Keratinocyte (primary cell): ENCODE results near the gene TENM4. TPM values are rescaled to one million over a fixed set of nuclear protein-coding genes. Genes with fewer than 3 reads are reported as not detected.

ENCODE experiments used
- DNase-seq: peaks from one replicate; pipeline ENCODE4 v3.0.0-alpha.2; 2011; ENCODE audit warnings: low read depth, missing footprints, low spot score
- FAIRE-seq: peaks from 2 replicates; lab custom pipeline; 2011; peaks lifted over from hg19 to GRCh38; lab: Jason Lieb, UNC
- H2AFZ ChIP-seq: 2 replicates; pipeline ENCODE4 v1.6.0; 2012; ENCODE audit warnings: low read length, control low read depth, inconsistent platforms; ENCODE audit not compliant: control insufficient read depth
- H3K27ac ChIP-seq: 2 replicates; pipeline ENCODE4 v1.5.1; 2011; ENCODE audit warnings: low read length; ENCODE audit not compliant: control insufficient read depth, insufficient read depth
- H3K27me3 ChIP-seq: 3 replicates; pipeline ENCODE4 v1.6.0; 2011; ENCODE audit warnings: low read length; ENCODE audit not compliant: control insufficient read depth, insufficient read depth; ENCODE audit errors: extremely low read depth
- H3K36me3 ChIP-seq, 2 experiments: 2 replicates in 1 of 2; 3 replicates in 1 of 2; pipeline ENCODE4 v1.5.1; 2011; ENCODE audit warnings: low read length in 2 of 2, mild to moderate bottlenecking in 1 of 2; ENCODE audit not compliant: control insufficient read depth in 2 of 2, insufficient read depth in 2 of 2; ENCODE audit errors: extremely low read depth in 1 of 2
- H3K4me1 ChIP-seq: 3 replicates; pipeline ENCODE4 v1.5.1; 2011; ENCODE audit warnings: low read length; ENCODE audit not compliant: control insufficient read depth, insufficient read depth; ENCODE audit errors: extremely low read depth
- H3K4me2 ChIP-seq: 3 replicates; pipeline ENCODE4 v1.6.0; 2011; ENCODE audit warnings: low read depth, low read length; ENCODE audit not compliant: control insufficient read depth, insufficient read depth; ENCODE audit errors: extremely low read depth
- H3K4me3 ChIP-seq, 3 experiments: fragments of 200-600 bp in 1 of 3; sonication (generic) in 1 of 3; 2 replicates in 2 of 3; 3 replicates in 1 of 3; pipeline ENCODE4 v1.5.1; 2011 to 2016; ENCODE audit warnings: low read length in 3 of 3, mild to moderate bottlenecking in 3 of 3, control low read depth in 2 of 3, inconsistent platforms in 1 of 3, low read depth in 1 of 3, mixed read lengths in 1 of 3, mixed run types in 1 of 3, moderate library complexity in 1 of 3; ENCODE audit not compliant: control insufficient read depth in 2 of 3, insufficient read depth in 2 of 3; ENCODE audit errors: extremely low read depth in 1 of 3
- H3K79me2 ChIP-seq: 2 replicates; pipeline ENCODE4 v1.6.0; 2012; ENCODE audit warnings: low read length; ENCODE audit not compliant: control insufficient read depth, insufficient read depth
- H3K9ac ChIP-seq: 3 replicates; pipeline ENCODE4 v1.6.0; 2011; ENCODE audit warnings: low read length; ENCODE audit not compliant: control insufficient read depth, insufficient read depth; ENCODE audit errors: extremely low read depth
- H3K9me1 ChIP-seq: 3 replicates; pipeline ENCODE4 v1.6.0; 2011; ENCODE audit warnings: low read length; ENCODE audit not compliant: control insufficient read depth, insufficient read depth; ENCODE audit errors: extremely low read depth
- H3K9me3 ChIP-seq: 2 replicates; pipeline ENCODE4 v1.5.1; 2012; ENCODE audit warnings: low read depth, low read length; ENCODE audit not compliant: control insufficient read depth
- H4K20me1 ChIP-seq: 3 replicates; pipeline ENCODE4 v1.6.0; 2011; ENCODE audit warnings: low read length; ENCODE audit not compliant: control insufficient read depth, insufficient read depth; ENCODE audit errors: extremely low read depth
- CTCF ChIP-seq, 3 experiments: IDR thresholded peaks in 1 of 3; conservative IDR thresholded peaks in 1 of 3; optimal IDR thresholded peaks in 1 of 3; 2 replicates in 2 of 3; 3 replicates in 1 of 3; pipeline versions ENCODE3 to v1.5.1; 2011; ENCODE audit warnings: low read length in 3 of 3, mild to moderate bottlenecking in 3 of 3, moderate library complexity in 2 of 3, control low read depth in 1 of 3, inconsistent platforms in 1 of 3; ENCODE audit not compliant: insufficient read depth in 2 of 3; ENCODE audit errors: extremely low read depth in 1 of 3
- EZH2 ChIP-seq: IDR thresholded peaks from one replicate; pipeline ENCODE4 v1.6.1; 2012; ENCODE audit warnings: inconsistent platforms, mild to moderate bottlenecking, low read length, moderate library complexity
- dilution Hi-C: fragments of 300-500 bp; cut with MboI; formaldehyde crosslinking; loops from one replicate; pipeline ENCODE4 v1.7.0; 2020; ENCODE audit warnings: low sequenced_read_pairs; ENCODE audit not compliant: extremely low pct_ligation_motif_present
- polyA plus RNA-seq, 5 experiments: library from polyadenylated mRNA; depleted of rRNA in 3 of 5; stranded (reverse) in 3 of 5; stranded (forward) in 1 of 5; unstranded in 1 of 5; fragments of >200 nt; gene quantifications; 1 replicate in 1 of 5; 2 replicates in 3 of 5; 3 replicates in 1 of 5; pipeline versions ENCODE4 v1.2.1 to v1.2.3, GENCODE V29; 2011 to 2012; ENCODE audit warnings: missing spikeins in 2 of 5, low read depth in 1 of 5, low replicate concordance in 1 of 5

TENM4 gene
- polyA plus RNA-seq, 1 donor (not counting 4 experiments of a cell fraction or from before 2014, with no cell fraction given): 3.5 TPM

- no peaks in the 10 kb centered on the region for H4K20me1 ChIP-seq
- no peak overlapping the region for H3K4me3 ChIP-seq
- dilution Hi-C loops: no loop called here
- FAIRE-seq: no peak
- no peaks in the 10 kb centered on the region for H3K27me3 ChIP-seq
- H3K36me3 ChIP-seq: no peaks in the 10 kb centered on the region
- no peaks in the 10 kb centered on the region for H3K79me2 ChIP-seq
- H3K9me3 ChIP-seq: no peaks in the 10 kb centered on the region
- no peak overlapping the region for H3K27ac ChIP-seq
- no peaks in the 10 kb centered on the region for H3K9me1 ChIP-seq
- H3K4me1 ChIP-seq: no peaks in the 10 kb centered on the region
- H3K9ac ChIP-seq: no peak overlapping the region
- no peak for DNase-seq
- no peak overlapping the region for H2AFZ ChIP-seq
- no peak for TF ChIP-seq EZH2
- TF ChIP-seq CTCF (optimal IDR thresholded peaks at IDR 0.05 in 1 of 3, IDR thresholded peaks at IDR 0.05 in 1 of 3, conservative IDR thresholded peaks at IDR 0.05 in 1 of 3; ENCODE audit: extremely low read depth in 1 of 3, insufficient read depth in 2 of 3, low read length in 3 of 3): no peak
- no peak overlapping the region for H3K4me2 ChIP-seq
Observed at GRCh38 chr11:79480864-79481263, 40.0 kb upstream of the TENM4 start.

- Histone ChIP-seq H3K36me3 (no peaks in the 10 kb centered on the region), H3K27me3 (peaks cover 10% of the 10 kb centered on the region), H3K79me2 (no peaks in the 10 kb centered on the region), H2AFZ (no peak overlapping the region), H3K9ac (no peak overlapping the region), H3K9me3 (no peaks in the 10 kb centered on the region), H3K4me3 (no peak overlapping the region), H3K4me1 (no peaks in the 10 kb centered on the region), H3K9me1 (no peaks in the 10 kb centered on the region), H3K4me2 (no peak overlapping the region), H4K20me1 (no peaks in the 10 kb centered on the region), H3K27ac (no peak overlapping the region)
- no peak for TF ChIP-seq CTCF (optimal IDR thresholded peaks at IDR 0.05 in 1 of 3, IDR thresholded peaks at IDR 0.05 in 1 of 3, conservative IDR thresholded peaks at IDR 0.05 in 1 of 3; ENCODE audit: extremely low read depth in 1 of 3, insufficient read depth in 2 of 3, low read length in 3 of 3)
- DNase-seq (no peak), FAIRE-seq (no peak)
- dilution Hi-C loops: no loop called here
Observed at GRCh38 chr11:79472819-79473529, 32.1 kb upstream of the TENM4 start.
